ENCODE measurements around the gene ATP6V0B. TPM values are rescaled to one million over a fixed set of nuclear protein-coding genes. Genes with fewer than 3 reads are reported as not detected.

ATP6V0B gene
- total RNA-seq, 1 experiment from 2014 or later = 213 TPM

DNA sequence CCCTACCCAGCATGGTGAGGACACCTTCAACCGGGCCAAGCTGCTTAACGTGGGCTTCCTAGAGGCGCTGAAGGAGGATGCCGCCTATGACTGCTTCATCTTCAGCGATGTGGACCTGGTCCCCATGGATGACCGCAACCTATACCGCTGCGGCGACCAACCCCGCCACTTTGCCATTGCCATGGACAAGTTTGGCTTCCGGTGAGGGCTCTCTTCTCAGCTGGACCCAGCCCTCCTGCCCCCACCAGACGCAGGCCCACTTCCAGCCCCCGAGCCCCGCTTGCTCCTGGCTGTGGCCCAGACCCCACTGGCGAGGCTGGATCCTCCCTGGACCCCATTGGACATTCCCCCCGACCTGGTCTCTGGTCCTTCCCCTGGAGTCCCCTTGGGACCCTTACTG, 10.1 kb downstream of the ATP6V0B start:
- DNase-seq (ENCODE audit: low spot score) = no peak

DNA sequence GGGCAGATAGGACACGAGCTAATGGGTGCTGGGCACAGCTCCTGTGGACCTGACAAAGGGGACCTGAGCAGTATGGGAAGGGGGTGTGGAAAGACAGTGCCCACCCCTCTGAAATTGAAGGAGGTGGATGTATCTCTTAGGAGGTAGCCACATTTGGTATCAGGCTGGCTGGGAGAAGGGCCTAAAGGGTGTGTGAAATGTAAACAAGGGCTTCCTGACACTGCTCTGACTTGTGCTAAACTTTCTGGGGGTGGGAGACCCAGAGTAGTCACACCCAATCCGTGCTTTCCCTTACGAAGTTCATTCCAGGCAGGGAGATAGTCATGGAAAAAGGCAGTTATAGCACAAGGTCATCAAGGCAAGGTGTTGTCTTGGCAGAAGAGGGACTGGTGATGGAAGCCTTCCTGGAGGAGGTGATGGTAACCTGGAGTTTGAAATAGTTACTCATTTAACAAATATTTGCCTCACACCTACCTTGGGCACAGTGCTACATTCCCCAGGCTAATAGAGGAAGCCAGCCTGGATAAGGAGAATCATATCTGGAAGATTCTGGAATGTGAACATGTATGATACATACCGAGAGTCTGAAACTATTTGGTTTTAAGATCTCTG, 11.3 kb downstream of the ATP6V0B start:
- DNase-seq (ENCODE audit: low spot score) = no peak

GRCh38 chr1:43986712-43987111, 12.0 kb downstream of the ATP6V0B start:
- DNase-seq (ENCODE audit: low spot score) = no peak

- DNase-seq (ENCODE audit: low spot score) = no peak
Measured at GRCh38 chr1:43987159-43987902, 12.6 kb downstream of the ATP6V0B start.

GRCh38 chr1:43990271-43991199, 15.8 kb downstream of the ATP6V0B start:
- DNase-seq (ENCODE audit: low spot score) = no peak

- DNase-seq (ENCODE audit: low spot score) = no peak
Measured at GRCh38 chr1:43991200-43991475, 16.4 kb downstream of the ATP6V0B start.

GRCh38 chr1:43991476-43992231, 16.9 kb downstream of the ATP6V0B start, which contains the start of gene CCDC24:
TSS of gene CCDC24 (plus strand) at chr1:43991599. CDS start at chr1:43991879, 280 bp downstream.
- peak; percentile 85 for DNase-seq (ENCODE audit: low spot score)

DNA sequence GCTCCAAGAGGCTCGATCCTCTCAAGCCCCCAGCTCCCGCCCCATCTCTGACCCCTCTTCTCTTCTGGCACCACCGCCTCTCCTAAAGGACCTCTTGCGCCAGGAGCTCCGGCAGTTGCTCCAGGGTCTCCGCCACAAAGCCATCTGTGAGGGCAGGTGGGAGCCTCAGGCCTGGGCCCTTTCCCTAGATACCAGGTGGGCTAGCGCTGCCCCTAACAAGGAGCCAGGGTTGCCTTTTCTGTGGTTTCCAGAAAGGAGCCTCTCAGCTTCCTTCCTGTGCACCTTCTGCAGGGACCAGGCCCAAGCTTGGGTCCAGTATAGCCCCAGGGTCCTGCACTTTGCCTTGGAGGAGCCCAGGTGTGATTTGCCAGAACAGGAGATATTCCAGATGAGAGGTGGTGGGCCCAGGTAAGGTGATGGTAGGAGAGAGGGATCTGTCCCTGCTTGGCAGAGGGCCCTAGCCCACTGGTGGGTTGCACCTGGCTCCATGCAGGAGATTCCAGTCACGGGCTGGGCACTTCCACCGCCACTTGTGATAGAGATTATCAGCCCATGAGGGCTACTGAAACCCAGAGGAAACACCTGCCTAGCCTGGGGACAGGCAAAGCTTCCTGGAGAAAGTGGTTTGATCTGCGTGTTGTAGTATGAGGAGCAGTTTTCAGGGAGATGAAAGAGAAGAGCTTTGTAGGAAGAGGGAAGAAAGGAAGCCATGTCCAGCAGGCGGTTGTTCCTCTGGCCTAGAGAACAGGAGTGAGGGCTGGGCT, 17.7 kb downstream of the ATP6V0B start:
- DNase-seq (ENCODE audit: low spot score) = no peak

DNA sequence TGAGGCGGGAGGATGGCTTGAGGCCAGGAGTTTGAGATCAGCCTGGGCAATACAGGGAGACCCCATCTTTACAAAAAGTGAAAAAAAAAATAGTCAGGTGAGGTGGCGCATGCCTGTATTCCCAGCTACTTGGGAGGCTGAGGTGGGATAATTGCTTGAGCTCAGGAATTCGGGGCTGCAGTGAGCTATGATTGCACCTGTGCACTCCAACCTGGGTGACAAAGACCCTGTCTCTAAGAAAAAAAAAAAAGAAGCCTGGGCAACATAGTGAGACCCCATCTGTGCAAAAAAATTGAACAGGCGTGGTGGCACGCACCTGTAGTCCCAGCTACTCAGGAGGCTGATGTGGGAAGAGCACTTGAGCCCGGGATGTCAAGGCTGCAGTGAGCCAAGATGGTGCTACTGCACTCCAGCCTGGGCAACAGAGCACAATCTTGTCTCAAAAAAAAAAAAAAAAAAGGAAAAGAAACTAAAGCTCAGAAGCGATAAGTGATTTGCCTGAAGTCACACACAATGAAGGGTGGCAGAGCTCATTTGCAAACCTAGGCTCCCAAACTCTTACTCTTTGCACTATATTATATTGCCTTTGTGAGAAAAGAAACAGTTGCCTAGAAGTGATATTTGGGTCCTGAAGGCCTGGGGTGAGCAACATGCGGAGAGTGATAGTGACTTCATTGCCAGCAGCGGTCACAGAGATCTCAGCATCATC, 18.6 kb downstream of the ATP6V0B start:
- no peak for DNase-seq (ENCODE audit: low spot score)

DNA sequence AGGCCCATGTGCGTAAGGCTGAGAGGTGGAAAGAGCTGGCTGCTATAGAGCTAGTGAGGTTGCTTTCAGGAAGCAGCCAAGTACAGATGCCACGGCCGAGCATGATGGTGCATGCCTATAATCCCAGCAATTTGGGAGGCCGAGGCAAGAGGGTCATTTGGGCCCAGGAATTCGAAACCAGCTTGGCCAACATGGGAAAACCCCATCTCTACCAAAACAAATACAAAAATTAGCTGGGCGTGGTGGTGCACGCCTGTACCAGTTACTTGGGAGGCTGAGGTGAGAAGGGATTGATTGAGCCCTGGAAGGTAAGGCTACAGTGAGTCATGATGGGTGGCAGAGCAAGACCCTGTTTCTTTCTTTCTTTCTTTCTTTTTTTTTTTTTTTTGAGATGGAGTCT, 19.3 kb downstream of the ATP6V0B start:
- no peak for DNase-seq (ENCODE audit: low spot score)

- DNase-seq (ENCODE audit: low spot score) = peak; percentile 49
Measured at GRCh38 chr1:43994794-43995790, 20.3 kb downstream of the ATP6V0B start.

GRCh38 chr1:43995984-43996732, 21.4 kb downstream of the ATP6V0B start:
- DNase-seq (ENCODE audit: low spot score) = no peak

GRCh38 chr1:43996733-43997115, 22.0 kb downstream of the ATP6V0B start:
- no peak for DNase-seq (ENCODE audit: low spot score)

DNA sequence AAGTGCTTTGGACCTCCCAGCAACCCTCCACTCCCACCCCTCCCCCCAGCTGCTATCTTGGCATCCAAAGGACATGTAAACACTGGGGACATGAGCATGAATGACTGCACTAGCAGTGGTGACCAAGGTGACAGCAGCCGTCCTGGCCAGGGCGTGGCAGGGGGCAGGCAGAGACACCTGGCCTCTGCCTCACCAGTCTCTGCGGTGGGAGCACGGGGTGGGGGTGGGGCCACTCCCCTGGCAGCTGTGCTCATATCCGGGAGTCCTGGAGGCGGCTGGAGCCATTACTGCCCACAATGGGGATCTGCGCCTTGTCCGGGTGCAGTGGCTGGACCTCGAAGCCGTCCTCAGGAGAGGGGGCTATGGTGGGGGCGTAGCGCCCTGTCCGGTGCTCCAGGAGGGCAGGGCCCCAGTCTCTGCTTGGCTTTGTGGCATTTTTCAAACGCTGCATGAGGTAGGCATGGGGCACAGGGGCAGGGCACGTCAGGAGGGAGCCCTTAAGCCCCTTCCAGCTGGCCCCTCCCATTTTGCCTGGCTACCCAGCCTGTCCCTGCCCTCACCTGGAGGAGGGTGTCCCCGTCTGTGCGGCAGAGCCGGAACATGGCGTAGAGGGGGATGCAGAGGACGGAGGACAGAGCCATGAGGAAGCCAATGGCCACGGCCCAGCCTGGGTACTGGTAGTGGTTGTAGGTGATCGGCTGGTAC, 22.7 kb downstream of the ATP6V0B start:
- DNase-seq (ENCODE audit: low spot score) = no peak

GRCh38 chr1:43998000-43998378, 23.2 kb downstream of the ATP6V0B start:
- DNase-seq (ENCODE audit: low spot score) = no peak

DNA sequence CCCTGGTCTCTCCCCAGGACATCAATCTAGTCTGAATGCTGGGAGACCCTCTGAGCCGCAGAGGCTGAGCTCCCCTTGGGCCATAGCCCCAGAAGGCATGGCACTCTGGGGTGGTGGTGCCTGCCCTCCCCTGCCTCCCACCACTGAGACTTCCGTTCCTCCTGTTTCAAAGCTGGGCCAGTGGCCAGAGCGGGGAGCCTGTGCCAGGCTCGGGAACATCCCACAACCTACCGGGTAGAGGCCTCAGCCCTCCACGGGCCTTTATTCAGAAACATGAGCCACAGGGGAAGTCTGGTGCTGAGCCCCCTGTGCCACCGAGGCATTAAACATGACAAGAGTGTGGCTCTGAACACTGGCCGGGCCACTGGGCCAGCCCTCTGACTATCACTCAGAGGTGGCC, 24.7 kb downstream of the ATP6V0B start:
- no peak for DNase-seq (ENCODE audit: low spot score)

GRCh38 chr1:44000122-44000665, 25.4 kb downstream of the ATP6V0B start:
- DNase-seq (ENCODE audit: low spot score) = no peak

- DNase-seq (ENCODE audit: low spot score) = no peak
Measured at GRCh38 chr1:44002165-44002564, 27.4 kb downstream of the ATP6V0B start.
